H1 (cell line): ENCODE data around the gene SKAP2. TPM values are rescaled to one million over a fixed set of nuclear protein-coding genes. Genes with fewer than 3 reads are reported as not detected.

Experiments
- CTCF ChIA-PET: fragments of 300-600 bp; sonication (Branson Sonifier 250); formaldehyde crosslinking; loops from one replicate; lab custom pipeline; 2021; ENCODE audit not compliant: partially characterized antibody; lab: Charles Lee
- POLR2A ChIA-PET: fragments of 300-600 bp; sonication (Branson Sonifier 250); formaldehyde crosslinking; loops from one replicate; lab custom pipeline; 2021; ENCODE audit warnings: inconsistent platforms; ENCODE audit not compliant: partially characterized antibody; lab: Charles Lee
- DNase-seq, 2 experiments: peaks; one replicate each; pipeline versions ENCODE4 v3.0.0 to v3.0.0-alpha.2; 2010 to 2022; ENCODE audit warnings: low spot score in 2 of 2, low read depth in 1 of 2, mixed read lengths in 1 of 2
- FAIRE-seq: peaks from 2 replicates; lab custom pipeline; 2011; peaks lifted over from hg19 to GRCh38; lab: Jason Lieb, UNC
- H2AFZ ChIP-seq: 2 replicates; pipeline ENCODE4 v1.8.1; 2012; ENCODE audit warnings: low read length, inconsistent platforms
- H2AK5ac ChIP-seq: 2 replicates; pipeline ENCODE4 v1.6.1; 2013; ENCODE audit warnings: low read depth, low read length
- H2BK120ac ChIP-seq: replicated peaks from 2 replicates; pipeline ENCODE3; 2013; ENCODE audit warnings: low read depth, low read length, inconsistent platforms
- H2BK12ac ChIP-seq: 2 replicates; pipeline ENCODE4 v1.6.1; 2013; ENCODE audit warnings: low read depth, low read length
- H2BK15ac ChIP-seq: 2 replicates; pipeline ENCODE4 v1.6.1; 2013; ENCODE audit warnings: low read length
- H2BK20ac ChIP-seq: 2 replicates; pipeline ENCODE4 v1.6.1; 2013; ENCODE audit warnings: low read length
- H2BK5ac ChIP-seq: 2 replicates; pipeline ENCODE4 v1.6.1; 2013; ENCODE audit warnings: low read depth, low read length
- H3K14ac ChIP-seq: 2 replicates; pipeline ENCODE4 v1.6.1; 2013; ENCODE audit warnings: inconsistent platforms; ENCODE audit not compliant: insufficient read length
- H3K18ac ChIP-seq: 2 replicates; pipeline ENCODE4 v1.6.1; 2013; ENCODE audit warnings: low read length; ENCODE audit errors: extremely low read depth
- H3K23ac ChIP-seq: 2 replicates; pipeline ENCODE4 v1.6.1; 2013; ENCODE audit warnings: inconsistent platforms; ENCODE audit not compliant: insufficient read length
- H3K23me2 ChIP-seq: 2 replicates; pipeline ENCODE4 v1.6.1; 2013; ENCODE audit warnings: low read depth, low read length
- H3K27ac ChIP-seq: 2 replicates; pipeline ENCODE4 v1.6.1; 2011; ENCODE audit warnings: low read depth, low read length, inconsistent platforms
- H3K27me3 ChIP-seq, 4 experiments: replicated peaks in 1 of 4; 1 replicate in 1 of 4; 2 replicates in 3 of 4; pipeline versions ENCODE4 v1.6.1 to v1.8.1; 2011 to 2013; ENCODE audit warnings: low read length in 3 of 4, mild to moderate bottlenecking in 3 of 4, inconsistent platforms in 2 of 4, mixed read lengths in 2 of 4, moderate library complexity in 1 of 4; ENCODE audit not compliant: control insufficient read depth in 3 of 4, insufficient read depth in 3 of 4; ENCODE audit errors: extremely low read depth in 1 of 4
- H3K36me3 ChIP-seq, 4 experiments: 2 replicates each; pipeline versions ENCODE4 v1.6.1 to v1.8.1; 2011 to 2013; ENCODE audit warnings: mild to moderate bottlenecking in 4 of 4, low read length in 3 of 4, moderate library complexity in 2 of 4, control low read depth in 1 of 4, inconsistent platforms in 1 of 4; ENCODE audit not compliant: insufficient read depth in 4 of 4, control insufficient read depth in 2 of 4
- H3K4ac ChIP-seq: replicated peaks from 2 replicates; pipeline ENCODE3; 2013; ENCODE audit warnings: low read length, low read depth, mixed read lengths, inconsistent platforms; ENCODE audit not compliant: insufficient read length
- H3K4me1 ChIP-seq, 4 experiments: replicated peaks in 1 of 4; 1 replicate in 1 of 4; 2 replicates in 3 of 4; pipeline versions ENCODE4 v1.6.1 to v1.8.1; 2011 to 2013; ENCODE audit warnings: low read length in 3 of 4, inconsistent platforms in 2 of 4, mixed read lengths in 1 of 4; ENCODE audit not compliant: insufficient read depth in 4 of 4, control insufficient read depth in 3 of 4
- H3K4me2 ChIP-seq, 2 experiments: 2 replicates each; pipeline versions ENCODE4 v1.6.1 to v1.8.1; 2011 to 2013; ENCODE audit warnings: low read depth in 2 of 2, low read length in 2 of 2, control low read depth in 1 of 2, inconsistent platforms in 1 of 2, mild to moderate bottlenecking in 1 of 2; ENCODE audit not compliant: insufficient read depth in 1 of 2
- H3K4me3 ChIP-seq, 4 experiments: fragments of 200-600, 300-600 bp in 1 of 4; sonication (generic), shearing (Covaris generic), sonication (Bioruptor Twin) in 1 of 4; 2 replicates each; pipeline versions ENCODE4 v1.5.1 to v1.8.1; 2011 to 2016; ENCODE audit warnings: low read length in 4 of 4, low read depth in 3 of 4, control low read depth in 2 of 4, inconsistent platforms in 2 of 4, mild to moderate bottlenecking in 2 of 4, mixed read lengths in 1 of 4, moderate library complexity in 1 of 4; ENCODE audit not compliant: insufficient read depth in 2 of 4; ENCODE audit errors: extremely low read depth in 1 of 4
- H3K56ac ChIP-seq: replicated peaks from 2 replicates; pipeline ENCODE3; 2013; ENCODE audit warnings: low read depth, mild to moderate bottlenecking, mixed read lengths, low read length, inconsistent platforms; ENCODE audit not compliant: insufficient read length
- H3K79me1 ChIP-seq: 2 replicates; pipeline ENCODE4 v1.6.1; 2013; ENCODE audit warnings: low read depth, low read length, control low read depth
- H3K79me2 ChIP-seq, 2 experiments: 2 replicates each; pipeline versions ENCODE4 v1.6.1 to v1.8.1; 2012 to 2013; ENCODE audit warnings: low read length in 2 of 2, mild to moderate bottlenecking in 2 of 2, inconsistent platforms in 1 of 2; ENCODE audit not compliant: insufficient read depth in 2 of 2, control insufficient read depth in 1 of 2
- H3K9ac ChIP-seq, 4 experiments: replicated peaks in 1 of 4; 1 replicate in 1 of 4; 2 replicates in 3 of 4; pipeline versions ENCODE4 v1.6.1 to v1.8.1; 2011 to 2013; ENCODE audit warnings: low read depth in 3 of 4, low read length in 3 of 4, control low read depth in 2 of 4, mild to moderate bottlenecking in 2 of 4, moderate library complexity in 2 of 4, inconsistent platforms in 1 of 4; ENCODE audit errors: extremely low read depth in 1 of 4
- H3K9me3 ChIP-seq, 2 experiments: 2 replicates each; pipeline versions ENCODE4 v1.6.1 to v1.8.1; 2012 to 2013; ENCODE audit warnings: mild to moderate bottlenecking in 2 of 2, moderate library complexity in 2 of 2, control low read depth in 1 of 2, inconsistent platforms in 1 of 2, low read depth in 1 of 2, low read length in 1 of 2, mixed read lengths in 1 of 2; ENCODE audit not compliant: insufficient read depth in 2 of 2
- H4K20me1 ChIP-seq, 2 experiments: replicated peaks in 1 of 2; 2 replicates each; pipeline versions ENCODE3 to v1.8.1; 2011 to 2013; ENCODE audit warnings: inconsistent platforms in 2 of 2, low read length in 2 of 2, mild to moderate bottlenecking in 1 of 2; ENCODE audit not compliant: insufficient read depth in 2 of 2, control insufficient read depth in 1 of 2
- H4K5ac ChIP-seq: 2 replicates; pipeline ENCODE4 v1.6.1; 2013; ENCODE audit warnings: low read length, low read depth, mixed read lengths, inconsistent platforms; ENCODE audit not compliant: insufficient read length
- H4K8ac ChIP-seq: 2 replicates; pipeline ENCODE4 v1.8.0; 2013; ENCODE audit warnings: mild to moderate bottlenecking, moderate library complexity, low read length, inconsistent platforms; ENCODE audit not compliant: insufficient read depth; ENCODE audit errors: extremely low read depth
- H4K91ac ChIP-seq: replicated peaks from 2 replicates; pipeline ENCODE3; 2013; ENCODE audit warnings: low read length, mixed read lengths, inconsistent platforms; ENCODE audit not compliant: insufficient read length
- CBX8 ChIP-seq: fragments of 300-800, 300-1000 bp; sonication (generic); IDR thresholded peaks from 2 replicates; pipeline ENCODE4 v1.7.1; 2016; ENCODE audit warnings: low read depth, low read length, borderline replicate concordance
- CEBPB ChIP-seq: IDR thresholded peaks from 2 replicates; pipeline ENCODE4 v1.6.1; 2012; ENCODE audit warnings: low read depth, low read length
- CTCF ChIP-seq, 3 experiments: IDR thresholded peaks; 1 replicate in 2 of 3; 2 replicates in 1 of 3; pipeline versions ENCODE4 v1.5.1 to v1.6.1; 2011; ENCODE audit warnings: low read length in 3 of 3, mild to moderate bottlenecking in 3 of 3, inconsistent platforms in 2 of 3, low read depth in 1 of 3, moderate library complexity in 1 of 3; ENCODE audit not compliant: insufficient read depth in 1 of 3; ENCODE audit errors: control extremely low read depth in 1 of 3
- EGR1 ChIP-seq: IDR thresholded peaks from 2 replicates; pipeline ENCODE4 v1.6.1; 2011; ENCODE audit warnings: low read depth, low read length, borderline replicate concordance
- EP300 ChIP-seq, 2 experiments: IDR thresholded peaks; 1 replicate in 1 of 2; 2 replicates in 1 of 2; pipeline ENCODE4 v1.6.1; 2011 to 2012; ENCODE audit warnings: low read depth in 2 of 2, low read length in 2 of 2, mild to moderate bottlenecking in 2 of 2, borderline replicate concordance in 1 of 2, inconsistent platforms in 1 of 2, moderate library complexity in 1 of 2
- RAD21 ChIP-seq, 2 experiments: IDR thresholded peaks in 1 of 2; conservative IDR thresholded peaks in 1 of 2; 2 replicates each; pipeline ENCODE4 v1.6.1; 2011; ENCODE audit warnings: low read depth in 2 of 2, low read length in 2 of 2, improper control_type of control experiment in 1 of 2, inconsistent platforms in 1 of 2, mild to moderate bottlenecking in 1 of 2, moderate library complexity in 1 of 2
- RNF2 ChIP-seq: fragments of 200-900, 300-1000 bp; sonication (generic); IDR thresholded peaks from 2 replicates; pipeline ENCODE4 v1.7.1; 2016; ENCODE audit warnings: borderline replicate concordance, low read depth, mild to moderate bottlenecking, antibody characterized with exemption, low read length; ENCODE audit not compliant: poor library complexity, severe bottlenecking; ENCODE audit errors: missing control alignments
- polyA plus RNA-seq, 7 experiments: library from polyadenylated mRNA; depleted of rRNA in 3 of 7; stranded (reverse) in 5 of 7; unstranded in 2 of 7; fragments of >200 nt in 5 of 7; fragments of 200-250 nt in 2 of 7; gene quantifications; 1 replicate in 5 of 7; 2 replicates in 1 of 7; 4 replicates in 1 of 7; pipeline versions ENCODE4 v1.2.1 to v1.2.3, GENCODE V29; 2011 to 2013; ENCODE audit warnings: missing spikeins in 2 of 7, mixed read lengths in 2 of 7
- total RNA-seq: library from RNA; stranded (reverse); fragmentation: NEBNext Ultra II Directional; extraction: Animal tissue kit (Norgen Biotek cat#: 25700); gene quantifications from 2 replicates; pipeline ENCODE4 v1.2.1, GENCODE V29; 2021
- TF ChIP-seq, protein P1 (sequence below): IDR thresholded peaks from 2 replicates; pipeline ENCODE4 v1.6.1; 2011; ENCODE audit warnings: low read length, improper control_type of control experiment

The SKAP2 gene
- total and polyA plus RNA-seq, 2 of the 8 experiments (the other 6 are each of a cell fraction or from before 2014, with no cell fraction given): 0.53 to 5.1 TPM

GRCh38 chr7:26777385-26777784 lies 87.0 kb downstream of the SKAP2 start:
- Histone ChIP-seq H4K91ac (no peak overlapping the region), H2AFZ (no peak overlapping the region), H3K4ac (no peak overlapping the region), H3K27me3 (no peaks in the 10 kb centered on the region), H3K79me1 (no peaks in the 10 kb centered on the region), H3K23me2 (no peaks in the 10 kb centered on the region; the same call in 1 of the 2 replicates), H3K4me1 (0 out of 7 replicates have a peak, but pooled peaks cover 0 to 2% (median 0%) of the 10 kb centered on the region in 4 experiments), H2BK120ac (no peak overlapping the region), H3K18ac (no peak overlapping the region), H3K56ac (no peak overlapping the region), H3K4me3 (no peak overlapping the region), H3K27ac (no peak overlapping the region), H4K5ac (no peak overlapping the region)
- no peak for DNase-seq
- ChIA-PET POLR2A (no interaction called here), CTCF (interaction anchor here (1.3 to 1.5 kb wide), 3 partner anchors 9 to 341 kb away, joined by 3 read pairs; no protein-coding TSS in a partner anchor)
- no peak for FAIRE-seq
- TF ChIP-seq CBX8 (no peak), RNF2 (no peak), EGR1 (no peak), CEBPB (no peak), EP300 (IDR thresholded peaks at IDR 0.05; ENCODE audit: borderline replicate concordance in 1 of 2, low read depth in 2 of 2, low read length in 2 of 2) (no peak), RAD21 (IDR thresholded peaks at IDR 0.05 in 1 of 2, conservative IDR thresholded peaks at IDR 0.05 in 1 of 2; ENCODE audit: low read depth in 2 of 2, low read length in 2 of 2) (peak; percentile 29 to 59; a peak in 3 of 4 replicates), CTCF (IDR thresholded peaks at IDR 0.05; ENCODE audit: control extremely low read depth in 1 of 3, insufficient read depth in 1 of 3, low read depth in 1 of 3, low read length in 3 of 3) (peak in 2 of 3 experiments; percentile 9 to 30; a peak in 2 of 4 replicates)
- TF ChIP-seq, protein P1, sequence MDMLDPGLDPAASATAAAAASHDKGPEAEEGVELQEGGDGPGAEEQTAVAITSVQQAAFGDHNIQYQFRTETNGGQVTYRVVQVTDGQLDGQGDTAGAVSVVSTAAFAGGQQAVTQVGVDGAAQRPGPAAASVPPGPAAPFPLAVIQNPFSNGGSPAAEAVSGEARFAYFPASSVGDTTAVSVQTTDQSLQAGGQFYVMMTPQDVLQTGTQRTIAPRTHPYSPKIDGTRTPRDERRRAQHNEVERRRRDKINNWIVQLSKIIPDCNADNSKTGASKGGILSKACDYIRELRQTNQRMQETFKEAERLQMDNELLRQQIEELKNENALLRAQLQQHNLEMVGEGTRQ: no peak
- TF ChIP-seq, all 59 proteins: peak for 2
- no peaks in the 10 kb centered on the region for H3K79me2 ChIP-seq
- 0 out of 4 replicates have a peak, but pooled peaks cover 0 to under 1% of the 10 kb centered on the region in 2 experiments for H3K9me3 ChIP-seq
- H2BK20ac ChIP-seq: no peak overlapping the region
- H4K20me1 ChIP-seq: no peaks in the 10 kb centered on the region
- no peak overlapping the region for H2BK15ac ChIP-seq
- no peaks in the 10 kb centered on the region for H3K36me3 ChIP-seq
- no peak overlapping the region for H3K23ac ChIP-seq
- H3K14ac ChIP-seq: no peak overlapping the region
- no peak overlapping the region for H2BK5ac ChIP-seq
- H3K9ac ChIP-seq: no peak overlapping the region
- H4K8ac ChIP-seq: no peak overlapping the region
- no peak overlapping the region for H2BK12ac ChIP-seq
- no peak overlapping the region for H2AK5ac ChIP-seq
- no peak overlapping the region for H3K4me2 ChIP-seq
